ENCODE measurements around the gene DENND2C. TPM values are rescaled to one million over a fixed set of nuclear protein-coding genes. Genes with fewer than 3 reads are reported as not detected.

The DENND2C gene
- total RNA-seq, 1 experiment from 2014 or later: 3.6 TPM

- no TSS peak for BruUV-seq (replicated peaks)
- Histone ChIP-seq H3K4me3 (replicated peaks in 1 of 2; ENCODE audit: low read depth in 1 of 2, low read length in 2 of 2) (peak overlapping the region; percentile 68 to 85), H3K4me2 (ENCODE audit: low read length) (peak overlapping the region; percentile 99), H3K79me2 (ENCODE audit: insufficient read depth, low read length) (no peaks in the 10 kb centered on the region), H3K9me3 (ENCODE audit: control insufficient read depth in 1 of 2, insufficient read depth in 1 of 2, low read depth in 1 of 2, low read length in 2 of 2) (no peaks in the 10 kb centered on the region), H3K4me1 (ENCODE audit: control insufficient read depth in 1 of 2, insufficient read depth in 2 of 2, low read length in 2 of 2) (peaks cover 11 to 22% of the 10 kb centered on the region in 2 experiments; a peak in 3 of 4 replicates), H3K27me3 (ENCODE audit: insufficient read depth, low read length) (no peaks in the 10 kb centered on the region), H2AFZ (ENCODE audit: low read depth, low read length, poor library complexity, severe bottlenecking) (peak overlapping the region; percentile 97), H4K20me1 (ENCODE audit: insufficient read depth) (no peaks in the 10 kb centered on the region), H3K36me3 (ENCODE audit: control insufficient read depth in 1 of 2, insufficient read depth in 2 of 2, low read length in 2 of 2) (no peaks in the 10 kb centered on the region), H3K9ac (ENCODE audit: low read length) (peak overlapping the region; percentile 76), H3K27ac (ENCODE audit: low read depth, low read length) (peak overlapping the region; percentile 59), H3K9me2 (ENCODE audit: insufficient read depth) (no peaks in the 10 kb centered on the region)
- DNase-seq (ENCODE audit: low read depth, low spot score) (peak; percentile 88), ATAC-seq (peak; percentile 95)
- intact Hi-C loops (cut with micrococcal nuclease): loop anchor here (1.0 to 10.0 kb wide), 5 partner anchors 46 to 324 kb away; partner anchors contain the start of genes BCAS2 and NRAS
- ChIA-PET RAD21 (ENCODE audit: low non-redundant PET in 1 of 2, low total read pairs in 2 of 2, uncharacterized antibody in 2 of 2, unreplicated experiment in 2 of 2) (no interaction called here), POLR2A (interaction anchor here (1.0 kb wide), 2 partner anchors 37 to 110 kb away, joined by 3 read pairs; partner anchors contain the start of gene SIKE1), CTCF (interaction anchor here (0.7 to 4.0 kb wide), 5 partner anchors 36 to 692 kb away, joined by 3 to 19 read pairs (median 4); partner anchors contain the start of gene OLFML3)
- TF ChIP-seq MAX (IDR thresholded peaks at IDR 0.05) (peak; percentile 68), POLR2AphosphoS5 (IDR thresholded peaks at IDR 0.05; ENCODE audit: low read depth, low read length) (peak; percentile 76), ZFX (IDR thresholded peaks at IDR 0.05) (no peak), SP1 (IDR thresholded peaks at IDR 0.05; ENCODE audit: low read depth) (peak; percentile 68), EZH2 (IDR thresholded peaks at IDR 0.05) (no peak), SIN3A (IDR thresholded peaks at IDR 0.05; ENCODE audit: low read depth) (peak; percentile 52; the same call in 1 of the 2 replicates), POLR2A (IDR thresholded peaks at IDR 0.05; ENCODE audit: borderline replicate concordance, extremely low read depth, insufficient read depth, insufficient read length) (peak; percentile 72)
Observed at GRCh38 chr1:114670083-114671010, 498 bp upstream of the DENND2C start.
